Measurements from ENCODE around the gene MOGAT2. TPM values are rescaled to one million over a fixed set of nuclear protein-coding genes. Genes with fewer than 3 reads are reported as not detected.

The MOGAT2 gene
- total RNA-seq, 1 donor from 2014 or later: not detected

GRCh38 chr11:75757651-75758050 is 40.0 kb downstream of the MOGAT2 start:
- no peaks in the 10 kb centered on the region for H3K9me3 Mint-ChIP-seq (ENCODE audit: low read depth)

GRCh38 chr11:75759832-75760231 is 42.2 kb downstream of the MOGAT2 start:
- H3K4me1 Mint-ChIP-seq (ENCODE audit: low read depth): peaks cover 4% of the 10 kb centered on the region
- no peak for TF ChIP-seq CTCF (IDR thresholded peaks at IDR 0.05)
- DNase-seq (ENCODE audit: low spot score): no peak
- no peak overlapping the region for H3K4me3 Mint-ChIP-seq (ENCODE audit: unreplicated experiment)
- no peak overlapping the region for H3K27ac Mint-ChIP-seq (ENCODE audit: unreplicated experiment)
- peaks cover 2% of the 10 kb centered on the region for H3K36me3 Mint-ChIP-seq (ENCODE audit: low read depth)
- peaks cover 10% of the 10 kb centered on the region for H3K27me3 Mint-ChIP-seq (ENCODE audit: low read depth)
- H3K9me3 Mint-ChIP-seq (ENCODE audit: low read depth): no peaks in the 10 kb centered on the region

More at GRCh38 chr11:75757651-75758050, 40.0 kb downstream of the MOGAT2 start:
- Mint-ChIP-seq H3K27me3 (ENCODE audit: low read depth) (peaks cover 10% of the 10 kb centered on the region), H3K27ac (ENCODE audit: unreplicated experiment) (no peak overlapping the region), H3K4me1 (ENCODE audit: low read depth) (no peaks in the 10 kb centered on the region), H3K4me3 (ENCODE audit: unreplicated experiment) (no peak overlapping the region), H3K36me3 (ENCODE audit: low read depth) (peaks cover 2% of the 10 kb centered on the region)
- DNase-seq (ENCODE audit: low spot score): no peak
- no peak for TF ChIP-seq CTCF (IDR thresholded peaks at IDR 0.05)

GRCh38 chr11:75760243-75760642 is 42.6 kb downstream of the MOGAT2 start:
- no peak overlapping the region for H3K27ac Mint-ChIP-seq (ENCODE audit: unreplicated experiment)
- H3K4me1 Mint-ChIP-seq (ENCODE audit: low read depth): peaks cover 4% of the 10 kb centered on the region
- H3K4me3 Mint-ChIP-seq (ENCODE audit: unreplicated experiment): no peak overlapping the region
- no peaks in the 10 kb centered on the region for H3K9me3 Mint-ChIP-seq (ENCODE audit: low read depth)
- H3K27me3 Mint-ChIP-seq (ENCODE audit: low read depth): peaks cover 9% of the 10 kb centered on the region
- no peak for DNase-seq (ENCODE audit: low spot score)
- no peak for TF ChIP-seq CTCF (IDR thresholded peaks at IDR 0.05)
- peaks cover 1% of the 10 kb centered on the region for H3K36me3 Mint-ChIP-seq (ENCODE audit: low read depth)

- no peak for DNase-seq (ENCODE audit: low spot score)
- H3K27ac Mint-ChIP-seq (ENCODE audit: unreplicated experiment): no peak overlapping the region
- H3K4me3 Mint-ChIP-seq (ENCODE audit: unreplicated experiment): no peak overlapping the region
- peaks cover 4% of the 10 kb centered on the region for H3K27me3 Mint-ChIP-seq (ENCODE audit: low read depth)
- H3K36me3 Mint-ChIP-seq (ENCODE audit: low read depth): no peaks in the 10 kb centered on the region
- no peak for TF ChIP-seq CTCF (IDR thresholded peaks at IDR 0.05)
- H3K9me3 Mint-ChIP-seq (ENCODE audit: low read depth): no peaks in the 10 kb centered on the region
- peaks cover 4% of the 10 kb centered on the region for H3K4me1 Mint-ChIP-seq (ENCODE audit: low read depth)
Observed at GRCh38 chr11:75760710-75761493, 43.3 kb downstream of the MOGAT2 start.

GRCh38 chr11:75762158-75762557 is 44.5 kb downstream of the MOGAT2 start:
- no peak for DNase-seq (ENCODE audit: low spot score)
- H3K27me3 Mint-ChIP-seq (ENCODE audit: low read depth): peaks cover 3% of the 10 kb centered on the region
- H3K36me3 Mint-ChIP-seq (ENCODE audit: low read depth): no peaks in the 10 kb centered on the region
- H3K9me3 Mint-ChIP-seq (ENCODE audit: low read depth): no peaks in the 10 kb centered on the region
- H3K4me1 Mint-ChIP-seq (ENCODE audit: low read depth): peaks cover 10% of the 10 kb centered on the region
- no peak overlapping the region for H3K4me3 Mint-ChIP-seq (ENCODE audit: unreplicated experiment)
- TF ChIP-seq CTCF (IDR thresholded peaks at IDR 0.05): no peak
- no peak overlapping the region for H3K27ac Mint-ChIP-seq (ENCODE audit: unreplicated experiment)

Measured in chondrocyte (in vitro differentiated cells).